Mammary epithelial cell (primary cell): Measurements from ENCODE around the gene GRK1.

Source experiments
- CTCF ChIP-seq, 2 donors: IDR thresholded peaks in 1 of 2; conservative IDR thresholded peaks in 1 of 2; 2 replicates each; pipeline ENCODE4 v1.5.1; 2011 to 2012; ENCODE audit warnings: inconsistent platforms in 2 of 2, low read length in 2 of 2, mild to moderate bottlenecking in 2 of 2, control low read depth in 1 of 2, low read depth in 1 of 2; ENCODE audit not compliant: insufficient read depth in 1 of 2; ENCODE audit errors: extremely low read depth in 1 of 2
- EZH2 ChIP-seq: IDR thresholded peaks from 2 replicates; pipeline ENCODE4 v1.6.1; 2012; ENCODE audit warnings: low read length, inconsistent platforms, borderline replicate concordance

DNA sequence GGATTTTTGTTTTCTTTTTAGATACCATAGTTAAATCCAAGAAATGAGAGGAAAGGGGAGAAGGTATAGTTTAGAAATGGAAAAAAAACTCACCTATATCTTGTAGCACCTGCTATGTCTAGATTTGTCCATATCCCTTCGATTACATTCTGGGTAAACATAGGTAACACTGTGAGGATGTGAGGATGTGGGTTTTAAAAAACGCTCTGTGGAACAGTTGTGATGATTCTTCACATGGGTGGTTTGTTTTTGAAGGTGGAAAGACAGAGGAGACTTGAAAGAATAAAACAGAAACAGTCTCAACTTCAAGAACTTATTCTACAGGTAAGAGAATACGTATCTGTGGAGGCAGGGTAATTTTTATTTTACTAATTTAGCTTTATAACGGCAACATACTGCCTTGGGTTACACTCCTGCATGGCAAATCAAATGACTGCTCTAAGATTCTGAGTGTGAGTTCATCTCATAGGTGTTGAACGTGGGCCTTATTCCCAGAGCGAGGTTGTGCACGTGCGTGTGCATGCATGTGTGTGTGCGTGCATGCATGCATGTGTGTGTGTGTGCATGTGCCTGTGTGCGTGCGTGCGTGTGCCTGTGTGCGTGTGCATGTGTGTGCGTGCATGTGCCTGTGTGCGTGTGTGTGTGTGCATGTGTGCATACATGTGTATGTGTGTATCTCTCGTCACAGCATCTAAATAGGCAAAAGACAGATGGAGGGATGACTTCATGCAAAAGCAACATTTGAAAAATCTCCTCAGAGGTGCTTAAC is 32.6 kb upstream of the GRK1 start:
- no peak for TF ChIP-seq CTCF (conservative IDR thresholded peaks at IDR 0.05 in 1 of 2, IDR thresholded peaks at IDR 0.05 in 1 of 2; ENCODE audit: extremely low read depth in 1 of 2, insufficient read depth in 1 of 2, low read depth in 1 of 2, low read length in 2 of 2)
- TF ChIP-seq EZH2: no peak
